DLD1 (cell line): Measurements from ENCODE around the gene WDFY3.

Experiments
- in situ Hi-C: cut with HindIII; loops from 2 replicates; pipeline ENCODE4 v1.10.0; 2017; ENCODE audit warnings: low sequenced_read_pairs

WDFY3 gene

DNA sequence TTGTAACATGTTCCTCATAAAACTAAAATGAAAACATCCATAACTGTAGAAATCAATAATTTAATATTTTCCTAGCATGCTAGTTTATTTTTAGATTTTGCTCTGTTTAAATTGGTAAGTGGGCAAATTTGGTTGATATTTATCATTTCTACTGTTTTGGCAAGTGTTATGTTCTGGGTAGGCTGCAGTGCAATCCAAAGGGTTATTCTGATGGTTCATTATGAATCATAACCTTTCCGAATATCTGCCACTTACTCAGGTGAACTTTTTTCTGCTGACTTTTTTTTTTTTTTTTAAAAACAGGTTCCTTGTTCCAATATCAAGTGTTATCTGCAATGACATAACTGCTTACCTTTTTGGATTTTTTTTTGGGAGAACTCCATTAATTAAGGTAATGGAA, 331.5 kb downstream of the WDFY3 start:
- in situ Hi-C loops: no loop called here

DNA sequence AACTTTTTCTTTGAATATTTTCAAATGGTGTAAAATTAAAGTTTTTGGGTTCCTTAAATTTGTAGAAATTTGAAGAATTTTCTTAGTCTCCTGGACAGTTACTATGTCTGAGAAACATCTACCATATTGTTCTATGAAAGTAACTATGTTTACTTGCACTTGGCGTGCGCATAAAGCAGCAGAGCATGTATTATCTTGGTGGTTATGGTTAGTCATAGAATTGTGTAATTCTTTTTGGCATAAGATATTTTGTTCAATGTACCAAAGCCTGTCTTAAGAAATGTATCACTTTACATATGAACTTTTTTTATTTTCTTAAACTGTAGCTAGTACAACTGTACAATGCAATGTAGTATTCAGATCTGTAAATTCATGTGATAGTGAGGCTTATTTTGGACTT, 334.4 kb downstream of the WDFY3 start:
- in situ Hi-C loops: no loop called here

DNA sequence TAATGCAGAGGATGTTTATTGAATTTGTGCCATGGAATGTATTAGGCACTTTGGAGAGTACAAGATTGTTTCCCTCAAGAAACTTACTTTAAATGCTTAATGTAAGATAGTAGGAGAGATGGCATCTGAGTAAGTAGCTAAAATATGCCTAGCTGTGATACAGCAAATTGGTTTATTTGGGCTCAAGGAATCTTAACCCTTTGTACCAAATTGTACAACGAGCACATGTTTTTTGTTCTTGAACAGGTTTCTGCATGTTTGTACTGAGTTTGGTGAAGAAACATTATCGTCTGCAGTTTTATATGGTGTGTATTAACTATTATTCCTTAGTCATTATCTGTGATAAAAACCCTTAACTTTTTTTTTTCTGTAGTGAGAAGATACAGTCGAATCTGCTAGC, 334.9 kb downstream of the WDFY3 start:
- in situ Hi-C loops: no loop called here

DNA sequence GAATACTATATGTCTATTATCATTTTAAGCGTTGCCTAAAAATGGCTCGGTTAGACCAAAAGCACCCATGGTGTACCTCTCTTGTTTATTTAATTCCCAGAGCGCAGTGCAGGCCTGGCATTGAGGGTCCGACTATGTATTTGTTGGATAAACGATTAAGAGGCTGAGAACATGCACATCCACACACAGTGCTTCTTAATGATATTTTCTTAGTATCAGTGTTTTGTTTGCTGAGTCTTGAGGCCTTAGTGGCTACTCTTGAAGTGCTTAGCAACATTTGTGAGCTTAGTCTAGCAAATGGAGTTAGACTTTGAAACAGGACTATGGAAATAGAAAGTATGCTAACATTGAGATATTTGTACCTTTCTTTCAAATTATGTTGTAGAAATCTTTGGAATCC, 339.8 kb downstream of the WDFY3 start:
- in situ Hi-C loops: no loop called here

DNA sequence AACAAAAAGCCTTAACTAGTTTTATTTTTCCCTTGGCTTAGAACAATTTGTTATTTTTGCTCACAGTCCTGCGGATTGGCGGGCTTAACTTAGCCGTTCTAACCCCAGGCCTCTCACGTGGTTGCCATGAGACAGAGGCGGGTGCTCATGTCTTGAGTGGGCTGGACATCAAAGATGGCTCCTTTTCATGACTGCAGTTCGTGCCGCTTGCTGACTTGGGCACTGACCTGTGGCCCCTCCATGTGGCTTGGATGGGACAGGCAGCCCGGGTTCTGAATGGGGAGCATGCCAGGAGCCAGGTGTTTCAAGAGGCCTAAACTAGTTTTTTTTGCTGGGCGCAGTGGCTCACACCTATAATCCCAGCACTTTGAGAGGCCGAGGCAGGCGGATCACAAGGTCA, 342.8 kb downstream of the WDFY3 start:
- in situ Hi-C loops: no loop called here

DNA sequence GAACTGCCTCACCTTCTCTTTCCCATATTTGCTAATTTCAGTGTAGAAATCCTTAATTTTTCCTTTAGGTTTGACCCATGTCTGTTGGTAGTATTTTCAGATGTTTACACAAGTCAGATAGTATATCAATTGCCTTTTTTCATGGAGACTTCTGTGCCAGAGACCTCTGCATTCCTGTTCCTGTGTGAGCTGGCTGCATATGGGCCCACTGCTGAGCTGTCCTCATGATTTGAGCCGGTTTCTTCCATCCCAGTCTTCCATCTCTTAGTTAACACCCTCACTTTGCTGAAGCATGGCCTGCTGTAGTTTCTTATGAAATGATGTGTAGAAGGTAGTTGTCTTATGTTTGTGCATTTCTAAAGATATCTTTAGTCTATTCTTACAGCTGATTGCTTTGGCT, 343.5 kb downstream of the WDFY3 start:
- in situ Hi-C loops: no loop called here
